Stomach (tissue), 9 donors: ENCODE data around the gene CNTNAP5. TPM values are rescaled to one million over a fixed set of nuclear protein-coding genes. Genes with fewer than 3 reads are reported as not detected.
A peak's percentile ranks its signal among the peaks of the same experiment; 100 is the strongest.

Source experiments
- DNase-seq, 2 donors: peaks; one replicate each; pipeline versions ENCODE4 v3.0.0 to v3.0.0-alpha.2; 2013 to 2019
- H3K27ac ChIP-seq, 5 donors: fragments of 200-600 bp in 4 of 5; sonication (generic) in 4 of 5; one replicate each; pipeline ENCODE4 v1.5.1; 2013 to 2019; ENCODE audit warnings: mild to moderate bottlenecking in 1 of 5, moderate library complexity in 1 of 5
- H3K27me3 ChIP-seq, 3 donors: fragments of 200-600 bp; sonication (generic); one replicate each; pipeline ENCODE4 v1.5.1; 2017 to 2019; ENCODE audit warnings: mixed run types in 1 of 3
- H3K36me3 ChIP-seq, 4 donors: fragments of 200-600 bp; sonication (generic); 1 replicate in 3 of 4; 2 replicates in 1 of 4; pipeline ENCODE4 v1.5.1; 2016 to 2019
- H3K4me1 ChIP-seq, 4 donors: fragments of 200-600 bp; sonication (generic); one replicate each; pipeline ENCODE4 v1.5.1; 2016 to 2019
- H3K4me3 ChIP-seq, 4 donors: fragments of 200-600 bp; sonication (generic) in 3 of 4; one replicate each; pipeline ENCODE4 v1.5.1; 2016 to 2019; ENCODE audit warnings: mild to moderate bottlenecking in 1 of 4
- H3K9me3 ChIP-seq, 4 donors: fragments of 200-600 bp; sonication (generic); one replicate each; pipeline ENCODE4 v1.5.1; 2016 to 2019
- EP300 ChIP-seq: sonication (generic); formaldehyde crosslinking; IDR thresholded peaks from one replicate; pipeline ENCODE4 v1.6.1; 2017; ENCODE audit warnings: antibody characterized with exemption
- POLR2A ChIP-seq, 4 donors: fragments of 450-650 bp; IDR thresholded peaks; one replicate each; pipeline ENCODE4 v1.6.1; 2016; ENCODE audit warnings: antibody characterized with exemption in 4 of 4, control low read depth in 2 of 4, mild to moderate bottlenecking in 1 of 4, moderate library complexity in 1 of 4
- POLR2AphosphoS5 ChIP-seq, 3 donors: sonication (generic); formaldehyde crosslinking; IDR thresholded peaks; one replicate each; pipeline ENCODE4 v1.6.1; 2016; ENCODE audit warnings: antibody characterized with exemption in 3 of 3
- WGBS, 5 donors: extraction: QIAGEN DNeasy Blood & Tissue Kit in 3 of 5; methylation state at CpG; one replicate each; pipeline versions ENCODE4 v1.1.5 to v1.1.7; 2013 to 2018; 5-methylcytosine and 5-hydroxymethylcytosine counted together
- intact Hi-C: fragments of 100-400 bp; cut with DNase I; formaldehyde crosslinking; loops from one replicate; pipeline ENCODE4 v1.15.1; 2023; ENCODE audit warnings: low total_unique reads
- polyA plus RNA-seq, 3 donors: library from polyadenylated mRNA; stranded (reverse); fragments of 200-250 nt; gene quantifications; one replicate each; pipeline ENCODE4 v1.2.3, GENCODE V29; 2013
- total RNA-seq, 5 donors: library from RNA; depleted of rRNA; stranded (reverse); fragments of >200 nt; gene quantifications; one replicate each; pipeline versions ENCODE4 v1.1.0 to v1.2.3, GENCODE V29; 2014 to 2016
- TF ChIP-seq, protein P1 (sequence below), 7 experiments: fragments of 450-650 bp in 4 of 7; fragments of 200-600 bp in 3 of 7; sonication (generic) in 3 of 7; IDR thresholded peaks; one replicate each; pipeline ENCODE4 v1.5.1; 2016 to 2019; ENCODE audit warnings: antibody characterized with exemption in 7 of 7, control low read depth in 2 of 7, mild to moderate bottlenecking in 1 of 7
- donor health status: healthy with polysubstance abuse.
- donor health status: Bipolar disorder and iron deficiency.
- donor health status: healthy.

The CNTNAP5 gene
- total and polyA plus RNA-seq, 8 donors: 1.3 TPM; not detected in 7

DNA sequence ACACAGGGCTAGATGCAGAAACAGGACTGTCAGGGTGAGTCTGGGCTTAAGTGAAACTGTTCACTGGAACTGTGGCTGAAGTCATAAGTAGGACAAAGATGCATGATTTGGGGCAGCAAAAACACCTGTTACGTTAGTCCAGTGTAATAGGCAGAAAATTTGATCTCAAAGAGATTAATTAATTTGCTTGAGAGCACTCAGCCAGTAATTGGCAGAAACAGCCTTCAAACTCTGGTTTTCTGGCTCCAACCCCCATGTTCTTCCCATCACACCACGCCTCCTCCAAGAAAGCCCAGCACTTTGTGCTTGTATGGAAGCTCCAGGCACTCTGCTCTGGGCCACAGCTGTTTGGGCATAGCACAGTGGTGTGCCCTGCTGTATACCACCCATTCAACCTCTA lies 54.0 kb downstream of the CNTNAP5 start:
- no peak overlapping the region for H3K27ac ChIP-seq
- WGBS, 5 donors: 72 to 85% (median 83%) methylated on average over 2 of the region's 2 CpGs
- no peaks in the 10 kb centered on the region for H3K36me3 ChIP-seq
- no peaks in the 10 kb centered on the region for H3K4me1 ChIP-seq
- H3K9me3 ChIP-seq: no peaks in the 10 kb centered on the region
- intact Hi-C loops: no loop called here
- no peak for DNase-seq
- no peak for TF ChIP-seq POLR2A (IDR thresholded peaks at IDR 0.05)
- no peak for TF ChIP-seq POLR2AphosphoS5 (IDR thresholded peaks at IDR 0.05)
- no peak for TF ChIP-seq EP300
- TF ChIP-seq, protein P1, sequence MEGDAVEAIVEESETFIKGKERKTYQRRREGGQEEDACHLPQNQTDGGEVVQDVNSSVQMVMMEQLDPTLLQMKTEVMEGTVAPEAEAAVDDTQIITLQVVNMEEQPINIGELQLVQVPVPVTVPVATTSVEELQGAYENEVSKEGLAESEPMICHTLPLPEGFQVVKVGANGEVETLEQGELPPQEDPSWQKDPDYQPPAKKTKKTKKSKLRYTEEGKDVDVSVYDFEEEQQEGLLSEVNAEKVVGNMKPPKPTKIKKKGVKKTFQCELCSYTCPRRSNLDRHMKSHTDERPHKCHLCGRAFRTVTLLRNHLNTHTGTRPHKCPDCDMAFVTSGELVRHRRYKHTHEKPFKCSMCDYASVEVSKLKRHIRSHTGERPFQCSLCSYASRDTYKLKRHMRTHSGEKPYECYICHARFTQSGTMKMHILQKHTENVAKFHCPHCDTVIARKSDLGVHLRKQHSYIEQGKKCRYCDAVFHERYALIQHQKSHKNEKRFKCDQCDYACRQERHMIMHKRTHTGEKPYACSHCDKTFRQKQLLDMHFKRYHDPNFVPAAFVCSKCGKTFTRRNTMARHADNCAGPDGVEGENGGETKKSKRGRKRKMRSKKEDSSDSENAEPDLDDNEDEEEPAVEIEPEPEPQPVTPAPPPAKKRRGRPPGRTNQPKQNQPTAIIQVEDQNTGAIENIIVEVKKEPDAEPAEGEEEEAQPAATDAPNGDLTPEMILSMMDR (IDR thresholded peaks at IDR 0.05): no peak
- no peak overlapping the region for H3K4me3 ChIP-seq
- H3K27me3 ChIP-seq: no peaks in the 10 kb centered on the region

DNA sequence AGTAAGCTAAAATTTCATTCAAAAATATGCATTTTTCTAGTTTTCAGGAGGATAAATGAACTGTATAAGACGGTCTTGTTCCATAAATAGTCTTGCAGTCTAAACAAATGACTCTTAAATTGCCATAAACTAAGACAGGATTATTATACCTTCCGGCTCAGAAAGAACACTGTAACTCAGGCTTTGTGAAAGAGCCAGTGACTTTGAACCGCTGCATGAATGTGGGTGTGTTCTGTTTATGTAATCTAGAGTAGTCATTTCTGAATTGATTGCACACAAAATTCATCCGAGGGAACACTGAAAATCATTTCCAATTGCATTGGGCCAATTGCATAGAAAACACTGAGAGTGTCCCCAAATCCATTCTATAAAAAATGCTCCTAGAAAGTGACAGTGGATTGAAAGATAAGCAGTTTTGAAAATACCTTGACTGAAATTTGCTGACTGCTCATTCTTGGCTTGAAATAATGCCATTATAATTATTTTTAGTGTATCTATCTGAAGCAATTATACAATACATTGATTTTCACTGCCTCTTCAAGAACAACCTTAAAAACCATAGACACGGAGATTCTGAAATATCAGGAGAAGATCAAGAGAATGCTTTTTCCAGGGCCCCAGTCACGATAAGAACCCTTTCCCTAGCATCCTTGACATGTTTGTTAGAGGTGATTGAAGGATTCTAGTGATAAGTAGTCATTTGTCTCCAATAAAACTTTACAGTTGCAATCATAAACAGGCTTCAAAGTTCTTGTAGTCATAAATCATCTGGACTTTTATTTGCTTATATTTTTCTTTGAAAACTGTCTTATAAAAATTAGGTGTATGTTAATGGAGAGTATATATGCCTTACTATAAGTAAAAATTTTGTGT lies 55.4 kb downstream of the CNTNAP5 start:
- 42 to 52% (median 47%) methylated on average over 6 of the region's 6 CpGs for WGBS, 5 donors
- H3K4me3 ChIP-seq: no peak overlapping the region
- no peaks in the 10 kb centered on the region for H3K36me3 ChIP-seq
- TF ChIP-seq EP300: no peak
- no peaks in the 10 kb centered on the region for H3K9me3 ChIP-seq
- H3K27ac ChIP-seq: no peak overlapping the region
- no peaks in the 10 kb centered on the region for H3K4me1 ChIP-seq
- intact Hi-C loops: no loop called here
- H3K27me3 ChIP-seq: no peaks in the 10 kb centered on the region
- peak in 1 of 2 donors; percentile 6 for DNase-seq

DNA sequence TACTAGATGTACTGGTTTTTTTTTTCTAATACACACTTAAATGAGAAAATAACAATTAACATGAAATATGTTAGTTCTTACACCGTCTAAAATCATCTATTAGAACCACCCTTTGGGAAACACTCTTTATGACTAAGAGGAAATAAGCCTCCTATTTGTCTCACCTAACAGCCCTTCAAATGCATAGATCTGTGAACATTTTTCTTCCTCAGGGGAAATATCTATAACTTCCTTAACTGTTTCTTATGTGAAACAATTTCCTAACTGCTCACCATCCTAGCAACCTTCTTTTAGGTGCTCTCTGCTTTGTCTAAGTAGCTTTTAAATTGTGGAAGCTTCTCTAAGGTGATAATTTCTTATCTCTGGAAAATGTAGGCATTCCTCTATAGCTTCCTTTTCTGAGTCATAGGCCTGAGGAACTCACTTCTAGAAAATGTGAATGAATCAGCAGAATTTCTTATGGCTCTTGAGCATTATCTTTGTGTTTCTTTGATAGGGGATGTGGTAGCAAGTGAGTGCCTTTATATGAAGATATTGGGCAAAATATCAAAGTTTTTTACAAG lies 56.1 kb downstream of the CNTNAP5 start:
- intact Hi-C loops: no loop called here
- 0 to 66% (median 43%) methylated on average over 1 of the region's 1 CpG for WGBS, 5 donors
- Histone ChIP-seq H3K4me1 (no peaks in the 10 kb centered on the region), H3K27ac (no peak overlapping the region), H3K4me3 (no peak overlapping the region), H3K36me3 (no peaks in the 10 kb centered on the region), H3K9me3 (peaks cover 0 to 2% (median 0%) of the 10 kb centered on the region in 4 donors), H3K27me3 (no peaks in the 10 kb centered on the region)
- TF ChIP-seq EP300 (no peak), POLR2A (IDR thresholded peaks at IDR 0.05) (no peak), POLR2AphosphoS5 (IDR thresholded peaks at IDR 0.05) (no peak)
- TF ChIP-seq, protein P1 (IDR thresholded peaks at IDR 0.05): no peak
- DNase-seq: no peak

DNA sequence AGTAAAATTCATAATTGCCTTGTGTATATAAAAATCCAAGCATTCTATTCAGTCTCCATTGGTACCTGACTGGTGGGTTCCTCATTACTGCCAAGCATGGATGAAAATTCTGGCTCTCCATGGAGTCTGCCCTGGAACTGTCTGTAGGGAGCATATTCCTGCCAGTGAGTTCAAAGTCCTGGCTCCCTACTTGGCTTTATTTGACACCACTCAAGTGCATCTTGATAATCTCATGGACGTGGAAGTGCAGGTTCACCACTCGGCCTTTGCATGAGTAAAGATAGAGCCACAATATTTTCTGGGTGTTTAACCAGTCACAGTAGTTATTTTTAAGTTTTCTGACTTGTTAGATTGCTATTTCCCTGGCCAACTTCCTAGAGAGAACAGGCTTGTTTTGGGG lies 63.5 kb downstream of the CNTNAP5 start:
- Histone ChIP-seq H3K4me1 (peaks cover 0 to 2% (median 0%) of the 10 kb centered on the region in 4 donors), H3K27ac (no peak overlapping the region), H3K27me3 (no peaks in the 10 kb centered on the region), H3K36me3 (no peaks in the 10 kb centered on the region), H3K9me3 (peaks cover 0 to 5% (median 2%) of the 10 kb centered on the region in 4 donors), H3K4me3 (no peak overlapping the region)
- TF ChIP-seq EP300 (no peak), POLR2A (IDR thresholded peaks at IDR 0.05) (no peak), POLR2AphosphoS5 (IDR thresholded peaks at IDR 0.05) (no peak)
- TF ChIP-seq, protein P1 (IDR thresholded peaks at IDR 0.05): no peak
- no peak for DNase-seq
- WGBS, 5 donors: 21 to 38% (median 31%) methylated on average over 2 of the region's 2 CpGs
- intact Hi-C loops: no loop called here
